Hepatocyte (in vitro differentiated cells): ENCODE results near the gene CFAP47. TPM values are rescaled to one million over a fixed set of nuclear protein-coding genes. Genes with fewer than 3 reads are reported as not detected.

Source experiments
- DNase-seq: peaks from one replicate; pipeline ENCODE4 v3.0.0-alpha.2; 2016; ENCODE audit warnings: low spot score
- H2AFZ ChIP-seq: fragments of 200-600 bp; sonication (generic); 2 replicates; pipeline ENCODE4 v1.6.0; 2016; ENCODE audit warnings: antibody characterized with exemption, mild to moderate bottlenecking
- H3K27ac ChIP-seq: fragments of 200-600 bp; sonication (generic); 2 replicates; pipeline ENCODE4 v1.5.1; 2016; ENCODE audit warnings: mild to moderate bottlenecking
- H3K27me3 ChIP-seq: fragments of 200-600 bp; sonication (generic); 2 replicates; pipeline ENCODE4 v1.6.1; 2016
- H3K36me3 ChIP-seq: fragments of 200-600 bp; sonication (generic); replicated peaks from 2 replicates; pipeline ENCODE4 v1.5.1; 2016; ENCODE audit warnings: low read depth; ENCODE audit not compliant: insufficient read depth
- H3K4me1 ChIP-seq: fragments of 200-600 bp; sonication (generic); 2 replicates; pipeline ENCODE4 v1.5.1; 2016; ENCODE audit warnings: mild to moderate bottlenecking, moderate library complexity; ENCODE audit not compliant: insufficient read depth
- H3K4me2 ChIP-seq: fragments of 200-600 bp; sonication (generic); 2 replicates; pipeline ENCODE4 v1.6.0; 2016
- H3K4me3 ChIP-seq: fragments of 200-600 bp; sonication (generic); 2 replicates; pipeline ENCODE4 v1.5.1; 2016; ENCODE audit warnings: mild to moderate bottlenecking
- H3K79me2 ChIP-seq: fragments of 200-600 bp; sonication (generic); 2 replicates; pipeline ENCODE4 v1.6.0; 2017; ENCODE audit warnings: mild to moderate bottlenecking
- H3K9me2 ChIP-seq: fragments of 200-600 bp; sonication (generic); replicated peaks from 2 replicates; pipeline ENCODE4 v1.6.0; 2017; ENCODE audit warnings: mild to moderate bottlenecking; ENCODE audit not compliant: insufficient read depth
- H3K9me3 ChIP-seq: fragments of 200-600 bp; sonication (generic); 2 replicates; pipeline ENCODE4 v1.5.1; 2016; ENCODE audit warnings: low read depth, mild to moderate bottlenecking
- H4K20me1 ChIP-seq: fragments of 200-600 bp; sonication (generic); 2 replicates; pipeline ENCODE4 v1.6.0; 2016; ENCODE audit warnings: mild to moderate bottlenecking; ENCODE audit not compliant: insufficient read depth, poor library complexity, severe bottlenecking
- CTCF ChIP-seq: fragments of 200-600 bp; sonication (generic); IDR thresholded peaks from 2 replicates; pipeline ENCODE4 v1.5.1; 2016; ENCODE audit warnings: antibody characterized with exemption, mild to moderate bottlenecking; ENCODE audit not compliant: poor library complexity
- EZH2 ChIP-seq: fragments of 200-600 bp; sonication (generic); IDR thresholded peaks from 2 replicates; pipeline ENCODE4 v1.6.1; 2016; ENCODE audit warnings: antibody characterized with exemption, mild to moderate bottlenecking, borderline replicate concordance
- EZH2phosphoT487 ChIP-seq: fragments of 200-600 bp; sonication (generic); IDR thresholded peaks from one replicate; pipeline ENCODE4 v1.6.1; 2018; ENCODE audit warnings: antibody characterized with exemption, mild to moderate bottlenecking, low read depth, moderate library complexity; ENCODE audit not compliant: unreplicated experiment, severe bottlenecking
- whole genome bisulfite sequencing: methylation state at CpG from one replicate; pipeline ENCODE4 v1.1.6; 2016; ENCODE audit warnings: low lambda C conversion rate; ENCODE audit errors: missing lambda C conversion rate; 5-methylcytosine and 5-hydroxymethylcytosine counted together
- polyA plus RNA-seq: library from polyadenylated mRNA; unstranded; fragments of >200 nt; fragmentation: Nextera tagmentation; extraction: Ambion mirVana; gene quantifications from 2 replicates; pipeline ENCODE4 v1.2.1, GENCODE V29; 2016
- total RNA-seq: library from RNA; depleted of rRNA; stranded (reverse); fragments of >200 nt; gene quantifications from 2 replicates; pipeline ENCODE4 v1.2.3, GENCODE V29; 2014

The CFAP47 gene, protein sequence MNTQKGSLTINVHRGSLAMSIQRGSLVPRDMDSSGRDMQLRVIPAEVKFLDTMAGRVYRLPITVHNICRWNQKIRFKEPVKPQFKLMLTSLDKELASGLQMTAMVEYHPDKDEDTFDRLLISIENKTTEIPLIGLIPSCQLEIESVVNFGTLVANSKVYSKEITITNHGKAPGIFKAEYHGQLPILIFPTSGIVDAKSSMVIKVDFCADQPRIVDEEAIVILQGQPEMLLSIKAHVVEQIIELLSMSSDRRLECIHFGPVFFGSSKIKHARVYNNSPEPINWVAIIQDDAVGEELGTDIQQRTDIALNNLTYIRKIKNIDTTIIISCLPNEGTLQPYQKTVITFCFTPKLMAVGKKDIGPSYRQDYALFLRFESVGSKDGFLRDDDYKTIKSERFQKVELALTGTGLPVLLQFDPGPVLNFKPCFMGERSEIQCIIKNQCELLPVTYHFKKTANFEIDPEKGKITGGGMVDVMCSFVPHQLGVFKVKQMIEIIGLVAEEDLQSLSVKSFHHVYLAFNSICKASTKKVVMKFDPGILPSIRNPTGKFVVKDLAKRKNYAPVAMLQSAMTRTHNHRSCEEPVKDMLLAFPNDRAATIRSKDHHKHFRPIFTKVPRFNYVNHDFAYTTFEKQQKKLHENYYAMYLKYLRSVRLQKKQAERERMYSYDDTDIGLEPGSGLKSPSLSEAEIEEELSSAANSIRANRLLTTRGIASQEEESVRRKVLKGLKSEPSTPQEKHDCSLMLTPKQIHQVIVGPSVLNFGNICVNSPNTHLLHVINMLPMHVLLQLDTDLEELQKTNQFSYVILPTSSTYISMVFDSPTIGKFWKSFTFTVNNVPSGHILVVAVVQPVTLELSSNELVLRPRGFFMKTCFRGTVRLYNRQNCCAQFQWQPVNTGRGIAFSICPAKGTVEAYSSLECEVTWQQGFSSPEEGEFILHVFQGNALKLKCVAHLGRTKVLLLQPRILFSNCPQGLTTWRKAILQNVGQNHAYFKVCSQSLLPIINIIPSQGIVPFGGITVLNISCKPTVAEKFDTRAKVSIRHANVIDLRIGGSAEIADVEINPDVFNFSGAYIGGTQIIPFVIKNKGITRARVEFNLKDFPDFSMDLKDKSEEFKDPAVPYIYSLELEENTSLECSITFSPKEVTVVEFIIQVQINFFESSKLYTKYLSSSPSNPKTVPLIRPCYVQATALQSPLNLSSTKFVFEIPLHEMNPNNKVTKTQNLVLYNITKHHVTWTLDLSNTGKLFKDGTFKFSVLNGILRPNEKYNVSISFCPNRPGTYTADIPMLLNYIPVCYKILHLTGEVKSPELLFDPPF (N-terminal part only)
- total RNA-seq (0.13 and 1.8 TPM in 2 replicates), polyA plus RNA-seq (0.23 TPM in 1 of 2 replicates, not detected in the other)

DNA sequence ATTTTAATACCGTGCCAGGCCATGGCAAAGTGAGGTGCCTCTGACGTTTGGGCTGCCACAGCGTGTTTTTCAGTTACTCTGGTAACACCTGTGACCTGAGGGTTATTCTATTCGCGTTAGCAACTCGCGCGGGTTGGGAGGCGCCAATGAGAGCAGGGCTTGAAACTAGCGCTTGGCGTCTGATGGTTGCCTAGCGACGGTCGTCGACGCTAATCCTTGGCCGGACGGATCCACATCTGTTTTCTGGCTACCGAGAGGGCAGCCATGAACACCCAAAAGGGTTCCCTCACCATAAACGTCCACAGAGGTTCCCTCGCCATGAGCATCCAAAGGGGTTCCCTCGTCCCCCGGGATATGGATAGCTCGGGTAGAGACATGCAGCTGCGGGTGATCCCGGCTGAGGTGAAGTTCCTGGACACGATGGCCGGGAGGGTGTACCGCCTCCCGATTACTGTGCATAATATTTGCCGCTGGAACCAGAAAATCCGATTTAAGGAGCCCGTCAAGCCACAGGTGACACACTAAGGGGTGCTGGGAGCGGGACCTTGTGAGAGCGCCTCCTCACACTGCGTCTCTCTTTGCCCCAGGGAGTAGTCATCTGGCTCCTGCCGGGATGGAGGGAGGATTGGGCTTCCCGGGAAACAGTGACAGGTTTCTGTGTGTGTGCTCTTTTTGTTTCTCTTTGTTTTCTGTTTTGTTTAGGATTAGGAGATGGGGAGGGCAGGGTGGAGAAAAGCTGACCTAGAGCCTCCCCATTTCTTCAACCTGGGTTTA lies at the start of gene CFAP47:
Gene CFAP47 (plus strand): TSS at position 199 of the 774 bp plus-strand sequence. CDS start 66 bp downstream, at position 265.
- 43% methylated on average over 38 of the region's 38 CpGs for WGBS
- Histone ChIP-seq H3K4me1 (no peaks in the 10 kb centered on the region), H3K9me2 (no peaks in the 10 kb centered on the region), H3K27ac (no peak within 1 kb of the TSS), H3K4me2 (peak within 1 kb of the TSS; percentile 77), H3K36me3 (no peaks in the 10 kb centered on the region), H2AFZ (peak within 1 kb of the TSS; percentile 74), H3K79me2 (no peaks in the 10 kb centered on the region), H4K20me1 (no peaks in the 10 kb centered on the region), H3K4me3 (peak within 1 kb of the TSS; percentile 48), H3K27me3 (no peaks in the 10 kb centered on the region), H3K9me3 (no peaks in the 10 kb centered on the region)
- no peak for TF ChIP-seq CTCF
- TF ChIP-seq EZH2: no peak
- no peak for TF ChIP-seq EZH2phosphoT487
- peak; percentile 73 for DNase-seq

GRCh38 chrX:35880601-35881000 lies 38.9 kb upstream of the CFAP47 start:
- Histone ChIP-seq H3K36me3 (no peaks in the 10 kb centered on the region), H3K4me2 (no peak overlapping the region), H3K79me2 (no peaks in the 10 kb centered on the region), H4K20me1 (no peaks in the 10 kb centered on the region), H3K27me3 (no peaks in the 10 kb centered on the region), H2AFZ (no peak overlapping the region), H3K4me3 (no peak overlapping the region), H3K9me3 (no peaks in the 10 kb centered on the region), H3K27ac (no peak overlapping the region), H3K9me2 (no peaks in the 10 kb centered on the region), H3K4me1 (no peaks in the 10 kb centered on the region)
- no peak for DNase-seq
- TF ChIP-seq EZH2: no peak
- no peak for TF ChIP-seq CTCF
- WGBS: 61% methylated on average over 2 of the region's 2 CpGs

- DNase-seq: no peak
- Histone ChIP-seq H3K4me1 (no peaks in the 10 kb centered on the region), H3K27me3 (no peaks in the 10 kb centered on the region), H3K9me3 (no peaks in the 10 kb centered on the region), H2AFZ (no peak overlapping the region), H3K9me2 (no peaks in the 10 kb centered on the region), H3K4me3 (no peak overlapping the region), H3K27ac (no peak overlapping the region), H3K4me2 (no peak overlapping the region), H4K20me1 (no peaks in the 10 kb centered on the region), H3K79me2 (no peaks in the 10 kb centered on the region), H3K36me3 (no peaks in the 10 kb centered on the region)
- TF ChIP-seq EZH2phosphoT487 (no peak), EZH2 (no peak)
Observed at GRCh38 chrX:35886135-35886534, 33.4 kb upstream of the CFAP47 start.
